Dedifferentiated amniotic fluid mesenchymal stem cell (primary cell): Measurements from ENCODE around the gene LMTK2.

Experiments
- DNase-seq: peaks from one replicate; pipeline ENCODE4 v3.0.0-alpha.2; 2016; ENCODE audit errors: extremely low spot score

LMTK2 gene

DNA sequence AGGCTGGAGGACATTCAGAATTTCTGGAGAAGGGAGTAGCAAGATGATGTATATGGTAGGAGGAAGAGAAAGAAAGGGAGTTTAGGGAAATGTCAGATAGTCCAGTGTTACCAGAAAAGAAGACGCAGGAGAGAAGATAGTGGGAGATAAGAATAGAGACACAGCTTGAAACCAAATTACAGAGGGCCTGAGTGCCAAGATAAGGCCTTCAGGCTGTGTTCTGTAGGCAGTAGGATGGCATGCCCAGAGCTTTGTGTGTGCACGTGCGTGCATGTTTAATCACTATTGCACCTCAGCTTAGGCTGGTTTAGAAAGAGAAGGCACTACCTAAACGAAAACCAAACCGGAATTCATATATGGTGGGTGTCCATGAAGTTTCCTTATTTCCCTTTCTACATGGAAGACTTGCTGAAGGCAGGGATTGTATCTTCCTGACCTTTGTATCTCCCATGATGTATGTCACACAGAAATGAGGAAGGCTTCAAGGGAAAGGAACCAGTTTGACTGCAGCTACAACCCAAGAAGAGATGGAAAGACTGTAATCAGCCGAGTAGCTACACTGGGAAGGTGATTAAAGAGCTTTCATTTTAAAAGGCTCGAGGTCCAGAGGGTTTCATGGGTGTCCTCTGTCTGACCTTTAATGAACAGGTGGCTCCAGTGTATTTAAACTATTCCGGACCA, 68.7 kb downstream of the LMTK2 start:
- DNase-seq = no peak

DNA sequence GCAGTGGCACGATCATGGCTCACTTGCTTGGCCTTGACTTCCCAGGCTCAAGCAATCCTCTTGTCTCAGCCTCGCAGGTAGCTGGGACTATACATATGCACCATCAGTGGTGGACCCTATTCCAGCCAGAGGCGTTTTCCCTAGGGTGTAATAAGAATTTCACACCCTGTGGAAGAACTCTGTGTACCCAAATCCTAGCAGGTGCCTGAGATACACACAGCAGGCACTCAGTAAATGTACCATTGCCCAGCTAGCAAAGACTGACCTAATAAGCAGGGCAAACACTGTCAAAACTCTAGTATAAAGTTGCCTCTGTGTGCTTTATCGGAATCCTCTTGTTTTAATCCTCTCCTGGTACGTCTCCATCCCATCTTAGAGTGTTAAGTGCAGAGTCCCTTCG, 70.9 kb downstream of the LMTK2 start:
- no peak for DNase-seq

DNA sequence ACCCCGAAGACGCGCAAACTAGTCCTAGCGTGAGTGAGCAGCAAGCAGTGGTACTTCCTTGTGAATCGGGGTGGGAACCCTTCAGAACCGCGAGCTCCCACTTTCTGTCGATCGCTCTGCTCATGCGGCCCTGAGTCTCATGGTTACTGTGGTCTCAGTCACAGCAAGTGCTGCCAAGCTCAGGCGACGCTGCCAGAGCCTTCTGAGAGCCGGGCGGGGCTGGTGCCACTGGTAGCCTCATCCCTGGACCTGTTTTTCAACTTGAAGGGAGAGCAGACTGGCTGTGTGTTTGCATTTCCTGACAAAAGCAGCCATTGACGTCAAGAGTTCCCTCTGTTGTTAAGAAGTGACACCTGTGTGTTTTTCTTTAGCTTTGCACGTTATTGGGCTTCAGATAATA, 71.7 kb downstream of the LMTK2 start:
- DNase-seq = no peak

GRCh38 chr7:98178762-98179490, 72.3 kb downstream of the LMTK2 start:
- no peak for DNase-seq

GRCh38 chr7:98180751-98181150, 74.1 kb downstream of the LMTK2 start:
- DNase-seq = no peak

- DNase-seq = no peak
Observed at GRCh38 chr7:98185101-98185500, 78.4 kb downstream of the LMTK2 start.

DNA sequence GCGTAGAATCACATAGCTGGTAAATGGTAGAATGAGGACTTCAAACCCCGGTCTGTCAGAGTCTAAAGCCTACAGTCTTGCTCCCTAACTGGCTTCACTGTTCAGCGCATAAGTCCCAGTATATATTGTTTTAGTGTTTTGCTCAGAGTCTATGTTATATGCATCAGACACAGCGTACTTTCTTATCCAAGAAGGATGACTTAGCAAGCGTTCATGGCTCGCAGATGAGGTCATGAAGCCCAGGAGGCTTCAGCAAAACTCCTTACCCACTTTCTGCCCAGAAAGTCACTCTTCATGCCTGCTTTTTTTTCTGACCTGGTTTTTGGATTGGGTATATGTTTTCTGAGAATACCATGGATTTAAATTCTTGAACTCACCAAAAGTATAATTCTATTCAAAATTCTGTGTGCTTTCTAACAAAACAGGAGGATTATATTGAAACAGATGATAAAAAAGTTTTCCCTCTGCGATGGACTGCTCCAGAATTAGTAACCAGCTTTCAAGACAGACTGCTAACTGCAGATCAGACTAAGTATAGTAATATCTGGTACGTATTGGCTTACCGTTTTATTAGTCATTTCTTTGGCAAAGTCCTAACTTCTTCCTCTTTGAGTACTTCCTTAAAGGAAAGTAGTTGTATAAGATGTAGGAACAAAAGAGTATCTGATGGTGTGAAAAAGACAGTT, 79.9 kb downstream of the LMTK2 start:
- DNase-seq = no peak

DNA sequence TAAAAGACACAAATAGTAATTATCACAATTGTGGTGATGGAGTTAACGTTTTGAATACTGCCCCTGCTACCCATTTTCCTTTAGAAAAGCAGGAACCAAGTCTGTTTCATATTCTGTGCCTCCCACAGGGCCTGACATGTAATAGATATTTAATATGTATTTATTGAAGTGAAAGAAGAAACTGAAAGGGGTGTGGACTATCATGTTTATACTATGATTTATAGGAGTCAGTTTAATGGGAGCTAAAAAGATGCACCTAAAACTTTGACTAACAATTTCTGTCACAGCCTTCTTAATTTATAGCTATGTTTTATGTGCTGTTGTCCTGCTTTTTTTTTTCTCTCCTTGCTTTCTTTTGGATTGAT, 80.5 kb downstream of the LMTK2 start:
- no peak for DNase-seq

DNA sequence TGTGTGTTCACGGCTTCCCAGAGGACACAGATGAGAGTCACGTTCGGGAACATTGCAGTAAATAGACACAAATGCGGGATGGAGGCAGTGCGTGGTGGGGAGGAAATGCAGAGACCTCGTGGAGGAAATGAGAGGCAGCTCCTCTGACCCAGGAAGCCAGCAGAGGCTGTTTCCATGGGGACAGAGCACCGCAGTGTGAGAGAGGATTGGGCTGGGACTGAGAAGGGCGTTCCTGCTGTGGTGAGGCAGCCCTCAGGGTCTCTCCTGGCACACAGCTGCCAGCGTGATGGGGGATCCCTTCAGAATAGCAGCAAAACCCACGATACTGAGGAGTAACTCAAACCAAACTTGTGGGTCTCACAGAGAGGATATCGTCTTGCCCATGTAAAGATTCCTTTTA, 82.9 kb downstream of the LMTK2 start:
- no peak for DNase-seq

DNA sequence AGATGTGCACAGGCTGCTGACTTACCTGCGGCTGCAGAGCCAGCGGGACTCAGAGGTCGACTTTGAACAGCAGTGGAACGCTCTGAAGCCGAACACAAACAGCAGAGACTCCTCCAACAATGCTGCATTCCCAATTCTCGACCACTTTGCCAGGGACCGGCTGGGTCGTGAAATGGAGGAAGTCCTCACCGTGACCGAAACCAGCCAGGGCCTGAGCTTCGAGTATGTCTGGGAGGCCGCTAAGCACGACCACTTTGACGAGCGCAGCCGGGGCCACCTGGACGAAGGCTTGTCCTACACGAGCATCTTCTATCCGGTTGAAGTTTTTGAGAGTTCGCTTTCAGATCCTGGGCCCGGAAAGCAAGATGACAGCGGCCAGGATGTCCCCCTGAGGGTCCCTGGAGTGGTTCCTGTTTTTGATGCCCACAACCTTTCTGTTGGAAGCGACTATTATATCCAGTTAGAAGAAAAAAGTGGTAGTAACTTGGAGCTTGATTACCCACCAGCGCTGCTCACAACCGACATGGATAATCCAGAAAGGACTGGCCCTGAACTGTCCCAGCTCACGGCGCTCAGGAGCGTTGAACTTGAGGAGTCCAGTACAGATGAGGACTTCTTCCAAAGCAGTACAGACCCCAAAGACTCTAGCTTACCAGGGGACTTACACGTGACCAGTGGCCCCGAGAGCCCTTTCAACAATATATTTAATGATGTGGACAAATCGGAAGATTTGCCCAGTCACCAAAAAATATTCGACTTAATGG, 85.2 kb downstream of the LMTK2 start:
- no peak for DNase-seq

DNA sequence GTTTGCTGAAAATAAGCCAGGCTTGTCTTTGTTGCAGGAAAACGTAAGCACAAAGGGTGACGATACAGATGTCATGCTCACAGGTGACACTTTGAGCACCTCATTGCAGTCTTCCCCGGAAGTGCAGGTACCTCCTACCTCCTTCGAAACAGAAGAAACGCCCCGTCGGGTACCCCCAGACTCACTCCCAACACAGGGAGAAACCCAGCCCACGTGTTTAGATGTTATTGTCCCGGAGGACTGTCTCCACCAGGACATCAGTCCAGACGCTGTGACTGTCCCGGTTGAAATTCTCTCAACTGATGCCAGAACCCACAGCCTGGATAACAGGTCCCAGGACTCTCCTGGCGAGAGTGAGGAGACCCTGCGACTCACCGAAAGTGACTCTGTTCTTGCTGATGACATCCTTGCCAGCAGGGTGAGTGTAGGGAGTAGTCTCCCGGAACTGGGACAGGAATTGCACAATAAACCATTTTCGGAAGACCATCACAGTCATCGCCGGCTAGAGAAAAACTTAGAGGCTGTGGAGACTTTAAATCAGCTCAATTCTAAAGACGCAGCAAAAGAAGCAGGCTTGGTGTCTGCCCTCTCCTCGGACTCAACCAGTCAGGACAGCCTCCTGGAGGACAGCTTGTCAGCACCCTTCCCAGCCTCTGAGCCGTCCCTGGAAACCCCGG, 86.3 kb downstream of the LMTK2 start:
- no peak for DNase-seq

DNA sequence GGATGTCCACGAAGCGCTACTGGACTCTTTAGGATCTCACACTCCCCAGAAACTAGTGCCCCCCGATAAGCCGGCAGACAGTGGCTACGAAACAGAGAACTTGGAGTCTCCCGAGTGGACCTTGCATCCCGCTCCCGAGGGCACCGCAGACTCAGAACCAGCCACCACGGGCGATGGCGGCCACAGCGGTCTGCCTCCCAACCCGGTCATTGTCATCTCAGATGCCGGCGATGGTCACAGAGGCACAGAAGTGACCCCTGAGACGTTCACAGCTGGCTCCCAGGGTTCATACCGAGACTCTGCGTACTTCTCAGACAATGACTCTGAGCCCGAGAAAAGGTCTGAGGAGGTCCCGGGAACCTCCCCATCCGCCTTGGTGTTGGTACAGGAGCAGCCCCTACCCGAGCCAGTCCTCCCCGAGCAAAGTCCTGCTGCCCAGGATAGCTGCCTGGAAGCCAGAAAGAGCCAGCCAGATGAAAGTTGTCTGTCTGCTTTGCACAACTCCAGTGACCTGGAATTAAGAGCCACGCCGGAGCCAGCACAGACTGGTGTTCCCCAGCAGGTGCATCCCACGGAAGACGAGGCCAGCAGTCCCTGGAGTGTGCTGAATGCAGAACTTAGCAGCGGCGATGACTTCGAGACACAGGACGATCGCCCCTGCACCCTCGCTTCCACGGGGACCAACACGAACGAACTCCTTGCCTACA, 87.0 kb downstream of the LMTK2 start:
- no peak for DNase-seq

GRCh38 chr7:98194186-98194585, 87.5 kb downstream of the LMTK2 start:
- DNase-seq = no peak

GRCh38 chr7:98194672-98195457, 88.2 kb downstream of the LMTK2 start:
- no peak for DNase-seq

DNA sequence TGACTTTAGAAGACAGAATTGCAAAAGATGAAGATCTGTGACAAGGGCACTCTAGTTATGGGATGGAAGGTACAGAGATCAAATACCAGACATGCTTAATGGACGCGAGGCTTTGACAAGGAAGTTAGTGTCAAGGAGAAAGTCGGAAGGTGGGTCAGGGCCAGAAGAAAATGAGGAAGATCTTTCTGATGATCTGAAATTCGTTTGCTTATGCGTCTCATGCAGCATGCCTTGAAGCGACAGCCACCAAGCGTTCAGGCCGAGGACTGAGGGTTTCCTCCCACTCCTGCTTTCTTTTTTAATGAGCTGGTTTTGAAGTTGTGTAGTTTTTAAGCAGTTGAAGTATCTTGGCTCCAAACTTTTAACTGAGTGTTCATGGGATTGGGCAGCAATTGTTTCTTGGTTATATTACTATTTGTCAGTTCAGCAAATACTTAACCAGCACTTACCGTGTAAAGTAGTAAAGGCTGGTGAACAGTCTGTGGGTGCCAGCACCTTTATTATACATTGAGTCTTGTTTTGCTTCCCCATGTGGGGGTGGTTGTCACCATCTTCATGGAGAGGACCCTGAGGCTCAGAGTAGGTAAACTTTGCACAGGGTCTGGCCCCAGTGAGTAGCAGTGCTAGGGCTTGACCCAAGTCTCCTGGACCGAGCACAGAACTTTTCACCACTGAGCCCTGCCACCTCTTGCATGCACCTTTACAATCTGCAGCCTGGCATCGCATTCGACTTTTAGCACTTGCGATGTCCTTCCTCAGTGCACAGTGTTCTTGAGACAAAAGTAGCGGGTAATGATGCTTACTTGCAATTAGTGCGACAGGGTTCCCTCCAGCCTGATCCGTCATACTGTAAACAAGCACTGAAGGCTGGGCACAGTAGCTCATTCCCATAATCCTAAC, 90.3 kb downstream of the LMTK2 start:
- no peak for DNase-seq

DNA sequence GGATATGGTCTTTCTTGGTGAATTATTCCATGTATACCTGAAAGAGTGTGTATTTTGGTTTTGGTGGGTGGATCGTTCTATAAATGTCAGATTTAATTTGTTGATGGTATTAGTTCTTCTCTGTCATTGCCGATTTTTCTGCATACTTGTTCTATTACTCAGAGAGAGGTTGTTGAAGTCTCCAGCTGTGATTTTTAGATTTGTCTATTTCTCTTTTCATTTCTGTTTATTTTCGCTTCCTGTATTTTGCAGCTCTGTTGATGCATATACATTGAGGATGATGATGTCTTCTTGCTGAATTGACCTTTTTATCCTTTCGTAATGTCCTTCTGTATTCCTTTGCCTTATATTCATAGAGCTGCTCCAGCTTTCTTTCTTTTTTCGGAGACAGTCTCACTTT, 92.5 kb downstream of the LMTK2 start:
- no peak for DNase-seq

GRCh38 chr7:98200364-98200763, 93.7 kb downstream of the LMTK2 start:
- no peak for DNase-seq

DNA sequence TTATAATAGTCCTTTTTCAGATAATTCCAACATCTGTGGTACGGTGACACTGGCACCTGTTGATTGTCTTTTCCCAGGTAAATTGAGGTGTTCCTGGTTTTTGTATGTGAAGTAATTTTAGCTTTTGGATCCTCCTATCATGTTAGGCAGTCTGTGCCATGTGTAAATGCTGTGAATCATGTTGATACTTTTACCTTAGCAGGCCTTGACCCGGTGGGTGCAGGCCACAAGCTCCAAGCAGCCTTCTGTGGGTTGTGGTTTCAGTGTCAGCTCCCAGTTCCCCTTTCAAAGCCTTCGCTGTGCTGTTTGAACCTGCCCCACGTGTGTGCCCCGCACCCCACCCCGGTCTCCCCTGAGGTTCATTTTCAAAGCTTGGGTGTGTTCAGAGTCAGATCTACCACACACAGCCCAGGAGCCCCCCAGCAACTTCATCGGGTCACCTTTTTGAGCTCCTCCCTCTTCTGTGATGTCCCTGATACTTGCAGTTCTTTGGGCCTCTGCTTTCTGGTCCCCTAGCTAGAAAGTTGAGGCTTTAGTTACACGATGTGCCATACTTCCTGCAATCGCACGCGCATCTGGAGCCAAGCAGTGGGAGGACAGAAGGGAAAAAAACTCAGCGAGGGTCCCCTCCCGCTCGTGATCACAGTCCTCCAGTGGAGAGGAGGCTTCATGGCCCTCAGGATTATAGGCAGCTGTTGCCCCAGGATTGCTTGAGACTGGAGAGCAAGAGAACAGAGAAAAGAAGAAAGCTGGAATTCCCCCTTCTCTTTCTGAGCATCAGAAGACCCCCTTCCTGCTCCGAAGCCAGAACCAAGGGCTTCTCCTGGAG, 95.9 kb downstream of the LMTK2 start:
- no peak for DNase-seq
